ENCODE results near the gene MAPK14. TPM values are rescaled to one million over a fixed set of nuclear protein-coding genes. Genes with fewer than 3 reads are reported as not detected.

The MAPK14 gene
- total and polyA plus RNA-seq, 9 of the 15 experiments (the other 6 are each of a cell fraction or from before 2014, with no cell fraction given), result 8.8 to 62.7 (median 35.5) TPM

- no peak for TF ChIP-seq PATZ1 (CRISPR knock-in tag; IDR thresholded peaks at IDR 0.05; ENCODE audit: borderline replicate concordance)
- peak; percentile 59 to 80; a peak in 3 of 4 replicates for TF ChIP-seq KDM1A (IDR thresholded peaks at IDR 0.05)
- TF ChIP-seq SMARCE1 (IDR thresholded peaks at IDR 0.05), result peak; percentile 80
- no peak for TF ChIP-seq MAZ (CRISPR knock-in tag; conservative IDR thresholded peaks at IDR 0.05 in 1 of 2, IDR thresholded peaks at IDR 0.05 in 1 of 2)
- TF ChIP-seq LCOR (CRISPR knock-in tag; IDR thresholded peaks at IDR 0.05), result no peak
- peak; percentile 62; the same call in 1 of the 2 replicates for TF ChIP-seq SOX6 (IDR thresholded peaks at IDR 0.05)
- peak; percentile 96 for TF ChIP-seq CTBP1 (IDR thresholded peaks at IDR 0.05; ENCODE audit: borderline replicate concordance)
- TF ChIP-seq BCOR (IDR thresholded peaks at IDR 0.05), result peak; percentile 92
- peak; percentile 66 for TF ChIP-seq DPF2 (IDR thresholded peaks at IDR 0.05)
- TF ChIP-seq CCAR2 (IDR thresholded peaks at IDR 0.05; ENCODE audit: low read depth, low read length), result no peak
- 0 out of 2 replicates have a peak, but pooled peaks have one; percentile 47 for TF ChIP-seq PML (IDR thresholded peaks at IDR 0.05; ENCODE audit: low read length)
- no peak for TF ChIP-seq ZSCAN32 (CRISPR knock-in tag; IDR thresholded peaks at IDR 0.05)
- TF ChIP-seq KLF16 (IDR thresholded peaks at IDR 0.05), result peak; percentile 19; the same call in 1 of the 2 replicates
- TF ChIP-seq HMGN3 (IDR thresholded peaks at IDR 0.05; ENCODE audit: borderline replicate concordance, extremely low read depth, insufficient read length, low read depth, low read length), result peak; percentile 51
- TF ChIP-seq TAF9B (IDR thresholded peaks at IDR 0.05; ENCODE audit: partially characterized antibody), result no peak
- TF ChIP-seq MYC (IDR thresholded peaks at IDR 0.05; ENCODE audit: low read depth, low read length), result 0 out of 2 replicates have a peak, but pooled peaks have one; percentile 2
- no peak for TF ChIP-seq MYC (CRISPR knock-in tag; IDR thresholded peaks at IDR 0.05; ENCODE audit: borderline replicate concordance, low read depth)
- peak; percentile 85 for TF ChIP-seq TEAD4 (IDR thresholded peaks at IDR 0.05; ENCODE audit: low read length)
- TF ChIP-seq TEAD4 (CRISPR knock-in tag; IDR thresholded peaks at IDR 0.05; ENCODE audit: borderline replicate concordance), result no peak
- TF ChIP-seq RBM25 (IDR thresholded peaks at IDR 0.05; ENCODE audit: low read depth, low read length, severe bottlenecking), result peak; percentile 98
- TF ChIP-seq BHLHE40 (IDR thresholded peaks at IDR 0.05; ENCODE audit: low read length), result 0 out of 2 replicates have a peak, but pooled peaks have one; percentile 14
- no peak for TF ChIP-seq ZNF830 (CRISPR knock-in tag; IDR thresholded peaks at IDR 0.05)
- peak; percentile 75 for TF ChIP-seq TAL1 (IDR thresholded peaks at IDR 0.05)
- TF ChIP-seq TCF3 (CRISPR knock-in tag; IDR thresholded peaks at IDR 0.05), result peak; percentile 87
- no peak for TF ChIP-seq MXI1 (IDR thresholded peaks at IDR 0.05; ENCODE audit: low read depth, low read length)
- TF ChIP-seq RBM39 (optimal IDR thresholded peaks at IDR 0.05; ENCODE audit: low read depth, low read length), result no peak
- peak; percentile 72 for TF ChIP-seq GATA2 (CRISPR knock-in tag; IDR thresholded peaks at IDR 0.05)
- peak; percentile 57; the same call in 1 of the 2 replicates for TF ChIP-seq ESRRA (IDR thresholded peaks at IDR 0.05; ENCODE audit: borderline replicate concordance, low read depth)
- no peak for TF ChIP-seq HMG20B (CRISPR knock-in tag; IDR thresholded peaks at IDR 0.05)
- no peak for TF ChIP-seq SAFB (IDR thresholded peaks at IDR 0.05; ENCODE audit: borderline replicate concordance, low read depth, low read length)
- no peak for TF ChIP-seq EWSR1 (IDR thresholded peaks at IDR 0.05; ENCODE audit: borderline replicate concordance, low read depth, partially characterized antibody)
These were observed 94.3 kb downstream of the MAPK14 start (continued) for GRCh38 chr6:36121787-36122494.
